Heart left ventricle (tissue), 16 donors: ENCODE data around the gene DSCAM. TPM values are rescaled to one million over a fixed set of nuclear protein-coding genes. Genes with fewer than 3 reads are reported as not detected.
"Not testable (repeated sequence)": the region's sequence is repeated elsewhere in the genome, so short reads cannot be mapped to it uniquely, and the experiment has no call there.

ENCODE experiments used
- ATAC-seq, 4 donors: fragments of 200-7000 bp; cut with Tn5 transposase; one replicate each; pipeline ENCODE4 v1.9.1; 2020 to 2022; ENCODE audit warnings: moderate library complexity in 4 of 4, mild to moderate bottlenecking in 3 of 4, moderate number of reproducible peaks in 1 of 4
- DNase-seq, 5 donors: peaks; one replicate each; pipeline ENCODE4 v3.0.0-alpha.2; 2020
- H3K27ac ChIP-seq, 12 donors: fragments of 200-600 bp; sonication (generic) in 4 of 12; one replicate each; pipeline versions ENCODE4 v1.5.0 to v1.8.0; 2016 to 2022; ENCODE audit warnings: mild to moderate bottlenecking in 2 of 12
- H3K27me3 ChIP-seq, 9 donors: fragments of 200-600 bp; sonication (generic) in 2 of 9; one replicate each; pipeline versions ENCODE4 v1.5.1 to v1.8.0; 2016 to 2022; ENCODE audit warnings: mild to moderate bottlenecking in 3 of 9
- H3K36me3 ChIP-seq, 9 donors: fragments of 200-600 bp; sonication (generic) in 2 of 9; one replicate each; pipeline versions ENCODE4 v1.5.0 to v1.8.0; 2018 to 2022; ENCODE audit warnings: mild to moderate bottlenecking in 2 of 9
- H3K4me1 ChIP-seq, 12 donors: fragments of 200-600 bp; sonication (generic) in 4 of 12; one replicate each; pipeline versions ENCODE4 v1.5.0 to v1.8.0; 2016 to 2022; ENCODE audit warnings: mild to moderate bottlenecking in 3 of 12
- H3K4me3 ChIP-seq, 12 donors: fragments of 200-600 bp; sonication (generic) in 4 of 12; one replicate each; pipeline versions ENCODE4 v1.5.0 to v1.8.0; 2017 to 2022; ENCODE audit warnings: mild to moderate bottlenecking in 9 of 12, moderate library complexity in 4 of 12
- H3K9me3 ChIP-seq, 12 donors: fragments of 200-600 bp; sonication (generic) in 4 of 12; one replicate each; pipeline versions ENCODE4 v1.5.0 to v1.8.0; 2016 to 2022; ENCODE audit warnings: mild to moderate bottlenecking in 1 of 12
- POLR2A ChIP-seq, 2 donors: fragments of 450-650 bp; IDR thresholded peaks; one replicate each; pipeline ENCODE4 v1.6.1; 2017; ENCODE audit warnings: antibody characterized with exemption in 2 of 2, mild to moderate bottlenecking in 2 of 2, moderate library complexity in 2 of 2
- WGBS, 4 donors: extraction: QIAGEN DNeasy Blood & Tissue Kit in 2 of 4; methylation state at CpG; one replicate each; pipeline versions ENCODE4 v1.1.5 to v1.1.7; 2013 to 2018; 5-methylcytosine and 5-hydroxymethylcytosine counted together
- intact Hi-C, 10 donors: fragments of 100-400 bp; cut with DNase I; formaldehyde crosslinking; loops; one replicate each; pipeline versions ENCODE4 v1.11.1 to v1.14.2; 2022
- polyA plus RNA-seq, 2 donors: library from polyadenylated mRNA; stranded (reverse); fragments of 200-250 nt; gene quantifications; one replicate each; pipeline ENCODE4 v1.2.3, GENCODE V29; 2013
- total RNA-seq, 9 donors: library from RNA; depleted of rRNA in 2 of 9; stranded (reverse); fragments of >200 nt in 2 of 9; fragmentation: NEBNext Ultra II Directional in 3 of 9; extraction: Animal tissue kit (Norgen Biotek cat#: 25700) in 3 of 9; gene quantifications; one replicate each; pipeline versions ENCODE4 v1.1.0 to v1.2.4, GENCODE V29; 2016 to 2023
- TF ChIP-seq, protein P1 (sequence below), 12 donors: fragments of 200-600 bp; sonication (generic) in 4 of 12; IDR thresholded peaks; one replicate each; pipeline versions ENCODE4 v1.5.0 to v1.8.0; 2018 to 2022; ENCODE audit warnings: antibody characterized with exemption in 12 of 12, mild to moderate bottlenecking in 5 of 12
- donor health status: ischemic (EF 13 %, LVEDD 7.1; RV severe dilation, severe dysfunction).
- donor health status: healthy with polysubstance abuse.
- donor health status: DM: no; HTN: yes; CAD: no.
- donor health status: DM: no; HTN: no; CAD: no.
- donor health status: ischemic (EF 25% LVEDD 6.9; RV normal size, moderate dysfunction).
- donor health status: ischemic (EF 25% LVEDD 5.7; RV mildly dilated, moderate dysfunction).
- donor health status: healthy.
- donor health status: DM: yes; HTN: yes; CAD: no.
- donor health status: ischemic (EF 35%, LVEDD 5.7; RV mildly dilated, moderate dysfunction).
- donor health status: nonischemic (EF 11% LVEDD 7.7; RV severe dilation, severe dysfunction).
- donor health status: DM: yes; HTN: yes; CAD: no.
- donor health status: PGD.
- donor health status: ischemic (EF 29% LVEDD 5.4; RV normal size, mild dysfunction).
- donor health status: nonischemic (EF 23%, LVEDD 6.1; RV moderate dilation, normal function).

Gene DSCAM
- total and polyA plus RNA-seq, 11 donors: 0.03 TPM; not detected in 10

DNA sequence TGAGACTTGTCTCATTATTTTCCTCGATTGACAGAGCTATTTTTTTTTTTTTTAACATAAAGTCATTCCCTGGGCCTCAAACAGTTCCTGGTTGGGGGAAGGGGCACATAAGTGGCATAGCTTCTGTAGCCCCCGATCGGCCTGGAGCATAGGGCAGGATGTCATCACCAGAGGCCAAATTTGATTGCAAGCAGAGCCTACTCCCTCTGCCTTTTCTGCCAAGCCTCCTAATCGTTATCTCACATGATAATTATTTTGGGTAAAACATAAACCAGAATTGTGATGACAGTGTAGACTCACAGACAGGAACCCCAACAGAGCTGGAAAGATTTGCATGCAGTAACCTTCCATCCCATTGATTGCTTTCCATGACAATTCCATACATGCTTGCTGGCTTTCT, 574.9 kb downstream of the DSCAM start:
- ATAC-seq (peak; percentile 16 to 79 (median 25)), DNase-seq (no peak)
- TF ChIP-seq POLR2A (IDR thresholded peaks at IDR 0.05): no peak
- TF ChIP-seq, protein P1, sequence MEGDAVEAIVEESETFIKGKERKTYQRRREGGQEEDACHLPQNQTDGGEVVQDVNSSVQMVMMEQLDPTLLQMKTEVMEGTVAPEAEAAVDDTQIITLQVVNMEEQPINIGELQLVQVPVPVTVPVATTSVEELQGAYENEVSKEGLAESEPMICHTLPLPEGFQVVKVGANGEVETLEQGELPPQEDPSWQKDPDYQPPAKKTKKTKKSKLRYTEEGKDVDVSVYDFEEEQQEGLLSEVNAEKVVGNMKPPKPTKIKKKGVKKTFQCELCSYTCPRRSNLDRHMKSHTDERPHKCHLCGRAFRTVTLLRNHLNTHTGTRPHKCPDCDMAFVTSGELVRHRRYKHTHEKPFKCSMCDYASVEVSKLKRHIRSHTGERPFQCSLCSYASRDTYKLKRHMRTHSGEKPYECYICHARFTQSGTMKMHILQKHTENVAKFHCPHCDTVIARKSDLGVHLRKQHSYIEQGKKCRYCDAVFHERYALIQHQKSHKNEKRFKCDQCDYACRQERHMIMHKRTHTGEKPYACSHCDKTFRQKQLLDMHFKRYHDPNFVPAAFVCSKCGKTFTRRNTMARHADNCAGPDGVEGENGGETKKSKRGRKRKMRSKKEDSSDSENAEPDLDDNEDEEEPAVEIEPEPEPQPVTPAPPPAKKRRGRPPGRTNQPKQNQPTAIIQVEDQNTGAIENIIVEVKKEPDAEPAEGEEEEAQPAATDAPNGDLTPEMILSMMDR (IDR thresholded peaks at IDR 0.05): no peak

DNA sequence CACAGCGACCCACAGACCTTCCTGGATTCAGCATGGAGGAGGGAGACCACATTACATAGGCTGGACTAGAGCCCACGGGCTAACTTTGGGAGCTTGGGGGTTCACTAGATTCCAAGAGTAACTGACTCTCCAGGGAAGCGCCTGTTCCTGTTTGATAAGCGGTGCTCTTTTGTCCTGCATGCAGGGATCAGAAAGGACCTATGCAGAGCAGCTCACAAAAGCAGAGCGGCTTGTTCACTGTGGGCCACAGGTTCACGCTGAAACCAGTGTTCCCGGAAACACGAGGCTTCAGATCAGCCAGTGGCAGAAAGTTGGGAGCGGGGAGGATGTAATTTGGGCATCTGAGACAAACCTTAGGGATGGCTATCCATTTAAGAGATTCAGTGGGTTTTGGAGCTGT, 575.8 kb downstream of the DSCAM start:
- 37 to 51% (median 41%) methylated on average over 7 to 9 of the region's 9 CpGs for WGBS, 4 donors
- Histone ChIP-seq H3K4me3 (no peak overlapping the region), H3K9me3 (no peaks in the 10 kb centered on the region), H3K27ac (no peak overlapping the region), H3K36me3 (no peaks in the 10 kb centered on the region), H3K27me3 (no peaks in the 10 kb centered on the region), H3K4me1 (peaks cover 0 to 6% (median 0%) of the 10 kb centered on the region in 12 donors)
- ATAC-seq (peak in 1 of 4 donors; percentile 42), DNase-seq (no peak)
- intact Hi-C loops: no loop called here
- TF ChIP-seq POLR2A (IDR thresholded peaks at IDR 0.05): no peak
- TF ChIP-seq, protein P1 (IDR thresholded peaks at IDR 0.05): no peak

More for the DNA sequence above, 574.9 kb downstream of the DSCAM start:
- Histone ChIP-seq H3K4me3 (no peak overlapping the region), H3K9me3 (no peaks in the 10 kb centered on the region), H3K27me3 (no peaks in the 10 kb centered on the region), H3K4me1 (peaks cover 0 to 6% (median 0%) of the 10 kb centered on the region in 12 donors), H3K36me3 (no peaks in the 10 kb centered on the region), H3K27ac (no peak overlapping the region)
- 14 to 19% (median 17%) methylated on average over 4 of the region's 4 CpGs for WGBS, 4 donors
- intact Hi-C loops: no loop called here

DNA sequence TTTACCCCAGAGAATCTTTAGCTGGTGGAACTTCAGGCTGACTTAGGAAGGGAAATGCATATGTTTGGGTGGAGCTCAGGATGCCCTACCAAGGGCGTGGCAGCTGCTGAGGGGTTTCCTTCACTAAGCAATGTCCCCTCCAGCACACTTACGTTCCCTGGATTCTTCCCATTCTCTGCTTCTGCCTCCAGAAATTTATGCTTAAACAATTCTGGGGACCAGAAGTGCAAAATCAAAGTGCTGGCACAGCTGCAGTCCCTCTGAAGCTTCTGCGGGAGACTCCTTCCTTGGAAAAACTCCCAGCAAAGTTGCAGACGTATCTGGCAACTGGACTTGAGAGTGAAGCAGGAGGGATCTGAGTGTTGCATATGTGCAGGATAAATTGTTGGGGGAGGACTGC, 576.9 kb downstream of the DSCAM start:
- no peaks in the 10 kb centered on the region for H3K27me3 ChIP-seq
- WGBS, 4 donors: 28 to 44% (median 35%) methylated on average over 4 of the region's 4 CpGs
- no peak for DNase-seq
- intact Hi-C loops: no loop called here
- H3K36me3 ChIP-seq: no peaks in the 10 kb centered on the region
- no peaks in the 10 kb centered on the region for H3K9me3 ChIP-seq
- no peak overlapping the region for H3K27ac ChIP-seq
- no peak overlapping the region for H3K4me3 ChIP-seq
- no peak for ATAC-seq
- peaks cover 0 to 6% (median 0%) of the 10 kb centered on the region in 12 donors for H3K4me1 ChIP-seq
- TF ChIP-seq POLR2A (IDR thresholded peaks at IDR 0.05): no peak
- TF ChIP-seq, protein P1 (IDR thresholded peaks at IDR 0.05): no peak

DNA sequence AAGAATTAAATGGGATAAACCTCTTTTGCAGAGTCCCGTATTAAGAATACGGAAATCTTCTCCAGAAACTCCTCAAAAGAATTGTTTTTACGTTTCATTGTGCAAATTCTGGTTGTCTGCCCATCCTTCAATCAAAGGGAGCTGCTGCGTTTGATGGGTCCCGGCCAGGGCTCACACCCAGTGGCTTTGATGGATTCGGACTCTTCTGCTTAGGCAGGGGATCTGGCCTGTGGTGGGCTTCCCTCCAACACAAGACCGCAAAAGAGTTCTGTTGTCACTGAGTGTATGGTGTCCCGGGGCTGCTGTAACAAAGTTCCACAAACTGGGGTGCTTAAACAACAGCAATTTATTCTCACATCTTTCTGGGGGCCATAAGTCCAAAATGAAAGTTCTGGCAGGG, 577.7 kb downstream of the DSCAM start:
- Histone ChIP-seq H3K27ac (no peak overlapping the region), H3K9me3 (no peaks in the 10 kb centered on the region), H3K36me3 (no peaks in the 10 kb centered on the region), H3K4me1 (peaks cover 0 to 6% (median 0%) of the 10 kb centered on the region in 12 donors), H3K27me3 (no peaks in the 10 kb centered on the region), H3K4me3 (no peak overlapping the region)
- 85 to 91% (median 87%) methylated on average over 8 of the region's 8 CpGs for WGBS, 4 donors
- DNase-seq (no peak), ATAC-seq (no peak)
- TF ChIP-seq, protein P1 (IDR thresholded peaks at IDR 0.05): no peak
- no peak for TF ChIP-seq POLR2A (IDR thresholded peaks at IDR 0.05)
- intact Hi-C loops: no loop called here

DNA sequence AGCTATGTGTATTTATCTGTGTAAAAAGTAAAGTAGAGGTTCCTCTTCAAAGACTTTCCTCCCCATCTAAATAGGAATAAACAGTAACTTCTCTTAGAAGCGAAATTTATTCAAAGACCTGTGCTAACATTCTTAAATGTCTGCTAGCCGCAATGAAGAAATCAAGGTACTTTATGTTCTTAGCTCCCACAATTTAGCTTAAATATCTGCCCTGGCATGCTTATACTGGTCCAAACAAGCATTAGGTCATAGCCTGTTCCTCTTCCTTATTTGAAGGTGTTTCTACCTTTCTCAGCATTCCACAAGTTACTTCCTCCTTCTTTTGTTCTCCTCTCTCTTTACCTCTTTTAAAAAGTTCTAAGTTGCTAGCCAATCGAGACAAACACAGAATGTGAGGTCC, 588.5 kb downstream of the DSCAM start:
- WGBS, 4 donors: 78 to 94% (median 87%) methylated on average over 3 of the region's 3 CpGs
- DNase-seq, H3K4me3 ChIP-seq, H3K4me1 ChIP-seq, H3K9me3 ChIP-seq, H3K36me3 ChIP-seq, H3K27me3 ChIP-seq, ATAC-seq, H3K27ac ChIP-seq, intact Hi-C loops: not testable (repeated sequence)
